Large intestine (tissue), 12 donors: ENCODE measurements around the gene DIAPH3. TPM values are rescaled to one million over a fixed set of nuclear protein-coding genes. Genes with fewer than 3 reads are reported as not detected.
"Not testable (repeated sequence)": the region's sequence is repeated elsewhere in the genome, so short reads cannot be mapped to it uniquely, and the experiment has no call there.

Experiments used
- DNase-seq, 2 donors: peaks; one replicate each; pipeline versions ENCODE4 v3.0.0 to v3.0.0-alpha.2; 2013
- H3K27ac ChIP-seq: one replicate; pipeline ENCODE4 v1.5.1; 2013; ENCODE audit warnings: low read length
- H3K27me3 ChIP-seq: 2 replicates; pipeline ENCODE4 v1.6.1; 2013; ENCODE audit warnings: low read length; ENCODE audit not compliant: control insufficient read depth, insufficient read depth
- H3K36me3 ChIP-seq: 2 replicates; pipeline ENCODE4 v1.6.1; 2013; ENCODE audit warnings: low read length; ENCODE audit not compliant: control insufficient read depth, insufficient read depth
- H3K4me1 ChIP-seq: one replicate; pipeline ENCODE4 v1.6.1; 2013; ENCODE audit warnings: low read length; ENCODE audit not compliant: control insufficient read depth, insufficient read depth
- H3K4me3 ChIP-seq: one replicate; pipeline ENCODE4 v1.5.1; 2013; ENCODE audit warnings: low read length
- H3K9me3 ChIP-seq: one replicate; pipeline ENCODE4 v1.6.1; 2013; ENCODE audit warnings: mild to moderate bottlenecking, low read depth, low read length, moderate library complexity; ENCODE audit not compliant: control insufficient read depth
- WGBS: methylation state at CpG from one replicate; pipeline ENCODE4 v1.1.5; 2013; ENCODE audit warnings: low lambda C conversion rate; ENCODE audit not compliant: insufficient coverage; 5-methylcytosine and 5-hydroxymethylcytosine counted together
- long read RNA-seq, 11 donors: transcript quantifications; one replicate each; lab custom pipeline, GENCODE V29; 2026
- polyA plus RNA-seq: library from polyadenylated mRNA; unstranded; fragments of 120-200 nt; gene quantifications from one replicate; pipeline ENCODE4 v1.2.1, GENCODE V29; 2013

DIAPH3 gene, protein sequence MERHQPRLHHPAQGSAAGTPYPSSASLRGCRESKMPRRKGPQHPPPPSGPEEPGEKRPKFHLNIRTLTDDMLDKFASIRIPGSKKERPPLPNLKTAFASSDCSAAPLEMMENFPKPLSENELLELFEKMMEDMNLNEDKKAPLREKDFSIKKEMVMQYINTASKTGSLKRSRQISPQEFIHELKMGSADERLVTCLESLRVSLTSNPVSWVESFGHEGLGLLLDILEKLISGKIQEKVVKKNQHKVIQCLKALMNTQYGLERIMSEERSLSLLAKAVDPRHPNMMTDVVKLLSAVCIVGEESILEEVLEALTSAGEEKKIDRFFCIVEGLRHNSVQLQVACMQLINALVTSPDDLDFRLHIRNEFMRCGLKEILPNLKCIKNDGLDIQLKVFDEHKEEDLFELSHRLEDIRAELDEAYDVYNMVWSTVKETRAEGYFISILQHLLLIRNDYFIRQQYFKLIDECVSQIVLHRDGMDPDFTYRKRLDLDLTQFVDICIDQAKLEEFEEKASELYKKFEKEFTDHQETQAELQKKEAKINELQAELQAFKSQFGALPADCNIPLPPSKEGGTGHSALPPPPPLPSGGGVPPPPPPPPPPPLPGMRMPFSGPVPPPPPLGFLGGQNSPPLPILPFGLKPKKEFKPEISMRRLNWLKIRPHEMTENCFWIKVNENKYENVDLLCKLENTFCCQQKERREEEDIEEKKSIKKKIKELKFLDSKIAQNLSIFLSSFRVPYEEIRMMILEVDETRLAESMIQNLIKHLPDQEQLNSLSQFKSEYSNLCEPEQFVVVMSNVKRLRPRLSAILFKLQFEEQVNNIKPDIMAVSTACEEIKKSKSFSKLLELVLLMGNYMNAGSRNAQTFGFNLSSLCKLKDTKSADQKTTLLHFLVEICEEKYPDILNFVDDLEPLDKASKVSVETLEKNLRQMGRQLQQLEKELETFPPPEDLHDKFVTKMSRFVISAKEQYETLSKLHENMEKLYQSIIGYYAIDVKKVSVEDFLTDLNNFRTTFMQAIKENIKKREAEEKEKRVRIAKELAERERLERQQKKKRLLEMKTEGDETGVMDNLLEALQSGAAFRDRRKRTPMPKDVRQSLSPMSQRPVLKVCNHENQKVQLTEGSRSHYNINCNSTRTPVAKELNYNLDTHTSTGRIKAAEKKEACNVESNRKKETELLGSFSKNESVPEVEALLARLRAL
- 5.3 TPM for polyA plus RNA-seq
- long read RNA-seq, donor 1: 0 reads
- long read RNA-seq, donor 2, full-length matches to known transcripts: 1 of 1 reads
- long read RNA-seq, donor 2, partial matches to known transcripts: 0 of 1 reads
- long read RNA-seq, donor 2, other reads (novel, unspliced or antisense): 0 of 1 reads
- long read RNA-seq, donor 3: 0 reads
- long read RNA-seq, donor 4: 0 reads
- long read RNA-seq, donor 5: 0 reads
- long read RNA-seq, donor 6: 0 reads
- long read RNA-seq, donor 7: 0 reads
- long read RNA-seq, donor 8: 0 reads
- long read RNA-seq, donor 9, partial matches to known transcripts: 0 of 1 reads
- long read RNA-seq, donor 9, other reads (novel, unspliced or antisense): 0 of 1 reads
- long read RNA-seq, donor 10: 0 reads
- long read RNA-seq, donor 11: 0 reads

DNA sequence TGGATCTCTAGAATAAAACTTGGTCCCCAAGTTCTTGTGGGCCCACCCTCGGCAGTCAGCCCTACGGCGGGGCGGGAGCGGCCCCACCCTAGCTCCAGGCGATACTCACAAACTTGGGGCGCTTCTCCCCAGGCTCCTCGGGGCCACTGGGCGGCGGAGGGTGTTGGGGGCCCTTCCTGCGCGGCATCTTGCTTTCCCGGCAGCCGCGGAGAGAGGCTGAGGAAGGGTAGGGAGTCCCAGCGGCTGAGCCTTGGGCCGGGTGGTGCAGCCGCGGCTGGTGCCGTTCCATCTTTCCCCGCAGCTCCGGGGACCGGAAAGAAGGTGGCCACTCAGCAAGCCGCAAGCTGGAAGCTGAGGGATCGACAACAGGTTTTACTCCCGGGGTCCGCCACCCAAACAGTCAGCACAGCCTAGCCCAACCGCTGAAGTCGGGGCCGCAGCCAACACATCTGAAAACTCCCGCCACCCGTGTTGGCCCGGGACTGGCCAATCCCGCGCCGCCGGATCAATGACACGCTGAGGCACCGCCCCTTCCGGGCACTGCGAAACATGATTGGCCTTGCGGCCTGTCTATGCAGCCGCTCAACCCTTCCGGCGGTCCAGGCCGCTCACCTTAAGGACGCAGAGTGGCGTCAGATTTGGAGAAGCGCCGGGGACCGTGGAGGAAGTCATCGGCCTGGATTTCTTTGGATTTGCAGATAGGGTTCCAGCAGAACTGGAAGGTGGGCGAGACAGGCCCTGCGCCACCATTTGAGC is at the start of gene DIAPH3:
DIAPH3 (minus strand) TSS at position 451 of the 756 bp plus-strand sequence; CDS start at position 289, 162 bp downstream.
- peak within 1 kb of the TSS; percentile 90 for H3K27ac ChIP-seq
- no CpG with 5 or more reads among the region's 54 CpGs for WGBS
- H3K27me3 ChIP-seq: no peaks in the 10 kb centered on the region
- H3K4me1 ChIP-seq: peaks cover 11% of the 10 kb centered on the region
- peak within 1 kb of the TSS; percentile 80 for H3K4me3 ChIP-seq
- no peaks in the 10 kb centered on the region for H3K9me3 ChIP-seq
- no peaks in the 10 kb centered on the region for H3K36me3 ChIP-seq
- DNase-seq: peak; percentile 95 to 96

DNA sequence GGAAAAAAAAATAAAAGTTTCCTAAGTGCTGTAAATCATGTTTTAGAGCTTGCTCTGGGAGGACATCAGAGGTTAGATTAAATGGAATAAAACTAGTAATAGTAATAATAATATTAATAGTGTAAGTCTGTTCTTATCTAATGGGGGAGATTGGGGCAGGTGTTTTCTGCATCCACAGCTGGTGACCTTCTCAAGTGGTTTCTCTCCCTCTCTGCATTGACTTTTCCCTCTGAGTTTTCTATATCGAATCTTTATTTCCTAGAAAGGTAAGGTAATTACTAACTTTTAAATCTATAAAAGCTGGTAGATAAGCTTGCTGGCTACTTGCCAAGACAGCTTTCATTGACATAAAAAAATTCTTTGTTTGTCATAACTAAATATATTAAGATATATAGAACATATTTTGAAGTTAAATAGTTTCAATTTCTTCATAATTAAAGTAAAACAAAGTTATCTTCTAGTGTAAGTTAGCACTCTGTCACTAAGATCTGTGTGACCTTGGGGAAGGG is 49.6 kb upstream of the DIAPH3 start:
- no peaks in the 10 kb centered on the region for H3K9me3 ChIP-seq
- no peak for DNase-seq
- no peak overlapping the region for H3K4me3 ChIP-seq
- WGBS: 40% methylated on average over 1 of the region's 1 CpG
- no peak overlapping the region for H3K27ac ChIP-seq
- H3K36me3 ChIP-seq: no peaks in the 10 kb centered on the region
- no peaks in the 10 kb centered on the region for H3K27me3 ChIP-seq
- H3K4me1 ChIP-seq: no peaks in the 10 kb centered on the region

DNA sequence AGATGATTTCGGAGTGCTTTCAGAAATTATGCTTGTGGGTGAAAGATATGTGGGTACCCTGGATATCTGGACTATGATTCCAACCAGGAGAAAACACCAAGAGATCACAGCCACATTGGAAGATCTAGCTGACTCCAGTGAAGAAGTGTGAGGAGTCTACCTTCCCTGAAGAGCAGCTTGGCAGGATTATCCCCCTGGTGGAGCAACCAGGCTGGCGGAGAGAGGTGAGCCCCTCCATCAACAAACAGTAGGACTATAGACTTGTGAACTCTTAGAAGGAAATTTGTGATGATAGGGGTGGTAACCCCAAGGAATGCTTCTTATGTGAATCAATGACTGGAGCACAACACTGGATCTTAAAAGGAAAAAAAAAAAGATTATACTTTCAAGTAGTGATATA is 47.8 kb upstream of the DIAPH3 start:
- Histone ChIP-seq H3K4me3 (no peak overlapping the region), H3K9me3 (no peaks in the 10 kb centered on the region), H3K27ac (no peak overlapping the region), H3K36me3 (no peaks in the 10 kb centered on the region), H3K27me3 (no peaks in the 10 kb centered on the region), H3K4me1 (no peaks in the 10 kb centered on the region)
- DNase-seq: no peak
- no CpG with 5 or more reads among the region's 2 CpGs for WGBS

DNA sequence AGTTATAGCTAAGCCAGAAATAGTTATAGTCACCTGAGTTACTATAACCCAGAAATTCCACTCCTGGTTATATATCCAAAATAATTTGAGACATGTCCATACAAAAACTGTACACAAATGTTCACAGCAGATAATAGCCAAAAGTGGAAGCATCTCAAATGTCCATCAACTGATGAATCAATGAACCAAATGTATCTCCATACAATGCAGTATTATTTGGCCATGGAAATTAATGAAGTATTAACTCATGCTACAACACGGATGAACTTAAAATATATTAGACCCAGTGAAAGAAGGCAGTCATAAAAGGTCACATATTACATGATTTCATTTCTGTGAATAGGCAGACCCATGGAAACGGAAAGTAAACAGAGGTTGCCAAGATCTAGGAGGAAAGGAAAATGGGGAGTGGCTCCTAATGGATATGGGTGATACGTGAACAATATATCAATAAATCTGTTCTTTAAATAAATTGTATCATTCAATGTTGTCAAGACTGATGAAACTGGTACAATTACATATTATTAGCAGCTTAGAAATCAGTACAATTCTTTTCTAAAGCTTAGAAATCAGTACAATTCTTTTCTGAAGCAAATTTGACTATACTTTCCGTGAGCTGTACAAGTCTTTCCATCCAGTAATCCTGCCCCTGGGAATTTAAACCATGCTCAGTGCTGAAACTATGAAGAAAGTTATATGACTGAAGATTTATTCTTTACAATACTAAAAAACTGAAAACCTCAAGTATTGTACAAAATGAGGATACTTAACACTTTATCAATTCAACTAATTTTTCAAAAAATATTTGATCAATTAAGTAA is 47.0 kb upstream of the DIAPH3 start:
- WGBS: 34% methylated on average over 4 of the region's 4 CpGs
- Histone ChIP-seq H3K27me3 (no peaks in the 10 kb centered on the region), H3K9me3 (no peaks in the 10 kb centered on the region), H3K4me1 (no peaks in the 10 kb centered on the region), H3K27ac (no peak overlapping the region), H3K4me3 (no peak overlapping the region), H3K36me3 (no peaks in the 10 kb centered on the region)
- DNase-seq: peak in 1 of 2 donors; percentile 58

DNA sequence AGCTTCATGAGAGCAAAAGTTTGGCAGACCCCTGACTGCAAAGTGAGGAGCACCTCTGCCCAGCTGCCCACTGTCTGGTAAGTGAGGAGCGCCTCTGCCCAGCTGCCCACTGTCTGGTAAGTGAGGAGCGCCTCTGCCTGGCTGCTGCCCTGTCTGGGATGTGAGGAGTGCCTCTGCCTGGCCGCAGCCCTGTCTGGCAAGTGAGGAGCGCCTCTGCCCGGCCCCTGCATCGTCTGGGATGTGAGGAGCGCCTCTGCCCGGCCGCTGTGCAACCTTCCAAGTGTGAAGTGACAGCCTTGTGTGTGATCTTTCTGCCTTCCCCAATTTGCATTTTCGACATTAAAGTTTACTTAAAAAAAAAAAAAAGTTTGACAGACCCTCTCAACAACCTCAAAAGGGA is 41.8 kb upstream of the DIAPH3 start:
- not testable (repeated sequence) for H3K4me1 ChIP-seq, H3K27me3 ChIP-seq, H3K9me3 ChIP-seq, H3K27ac ChIP-seq, H3K36me3 ChIP-seq, H3K4me3 ChIP-seq, DNase-seq
- no CpG with 5 or more reads among the region's 10 CpGs for WGBS

DNA sequence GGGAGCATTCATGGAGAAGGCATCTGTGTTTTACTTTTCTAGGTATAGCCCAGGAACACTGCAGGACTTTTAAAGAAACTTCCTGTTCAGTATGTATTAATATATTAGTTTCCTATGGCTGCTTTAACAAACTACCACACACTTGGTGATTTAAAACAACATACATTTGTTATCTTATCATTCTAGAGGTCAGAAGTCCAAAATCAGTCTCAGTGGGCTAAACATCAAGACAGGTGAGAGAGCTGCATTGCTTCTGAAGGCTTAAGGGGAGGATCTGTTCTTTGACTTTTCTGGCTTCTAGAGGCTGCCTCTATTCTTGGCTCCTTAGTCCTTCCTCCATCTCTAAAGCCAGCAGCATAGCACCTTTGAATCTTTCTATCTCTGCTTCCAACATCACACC is 37.6 kb upstream of the DIAPH3 start:
- Histone ChIP-seq H3K27me3 (no peaks in the 10 kb centered on the region), H3K27ac (no peak overlapping the region), H3K36me3 (no peaks in the 10 kb centered on the region), H3K9me3 (peaks cover 3% of the 10 kb centered on the region), H3K4me1 (no peaks in the 10 kb centered on the region), H3K4me3 (no peak overlapping the region)
- DNase-seq: peak; percentile 22 to 64

DNA sequence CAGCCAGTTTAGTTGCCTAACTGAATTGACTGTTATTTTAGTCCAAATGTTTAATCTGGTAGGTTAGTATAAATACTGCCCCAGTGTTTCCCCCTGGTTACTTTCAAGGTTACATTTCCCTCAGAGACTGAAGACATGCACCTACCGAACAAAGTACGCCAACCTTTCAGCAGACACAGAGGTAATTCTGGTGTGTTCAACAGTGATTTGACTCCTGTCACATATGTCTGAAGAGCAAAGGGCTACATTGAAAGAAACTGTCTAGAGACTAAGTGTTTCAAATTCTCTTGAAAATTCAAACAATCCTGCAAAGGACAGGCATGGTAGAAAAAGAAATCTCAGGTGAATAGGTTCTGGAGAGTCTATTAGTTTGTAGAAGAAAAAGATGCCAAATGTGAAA is 32.2 kb upstream of the DIAPH3 start:
- WGBS: no CpG with 5 or more reads among the region's 2 CpGs
- not testable (repeated sequence) for H3K4me3 ChIP-seq, H3K36me3 ChIP-seq, H3K27ac ChIP-seq, H3K9me3 ChIP-seq, H3K4me1 ChIP-seq, H3K27me3 ChIP-seq
- DNase-seq: peak; percentile 28 to 43

DNA sequence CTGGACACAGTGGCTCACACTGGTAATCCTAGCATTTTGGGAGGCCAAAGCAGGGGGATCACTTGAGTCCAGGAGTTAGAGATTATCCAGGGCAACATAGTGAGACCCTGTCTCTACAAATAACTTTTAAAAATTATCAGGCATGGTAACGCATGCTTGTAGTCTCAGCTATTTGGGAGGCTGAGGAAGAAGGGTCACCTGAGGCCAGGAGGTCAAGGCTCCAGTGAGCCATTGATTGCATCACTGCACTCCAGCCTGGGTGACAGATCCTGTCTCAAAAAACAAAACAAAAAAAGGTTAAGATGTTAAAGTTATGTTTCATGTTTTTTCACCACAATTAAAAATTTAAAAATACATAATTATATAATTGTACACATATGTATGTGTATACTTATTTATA is 19.2 kb upstream of the DIAPH3 start:
- Histone ChIP-seq H3K4me3 (no peak overlapping the region), H3K27ac (no peak overlapping the region), H3K27me3 (no peaks in the 10 kb centered on the region), H3K36me3 (no peaks in the 10 kb centered on the region), H3K9me3 (no peaks in the 10 kb centered on the region), H3K4me1 (no peaks in the 10 kb centered on the region)
- no CpG with 5 or more reads among the region's 1 CpG for WGBS
- no peak for DNase-seq

DNA sequence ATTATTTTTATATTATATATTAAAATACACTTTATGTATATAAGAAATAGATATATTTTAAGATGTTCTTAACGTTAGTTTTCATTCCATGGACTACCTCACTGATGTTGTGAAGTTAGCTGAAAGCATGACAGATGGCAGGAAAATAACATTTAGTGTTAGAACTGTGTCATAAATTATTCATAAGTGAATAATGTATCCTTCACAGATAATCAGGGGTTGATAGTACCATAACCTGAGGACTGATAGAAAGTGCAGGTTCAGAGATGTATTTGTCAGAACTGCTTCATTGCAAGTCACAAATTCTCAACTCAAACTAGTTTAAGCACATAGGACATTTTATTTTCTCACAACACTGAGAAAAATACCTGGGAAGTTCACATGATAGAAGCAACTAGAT is 14.6 kb upstream of the DIAPH3 start:
- DNase-seq: no peak
- H3K27me3 ChIP-seq: no peaks in the 10 kb centered on the region
- H3K36me3 ChIP-seq: no peaks in the 10 kb centered on the region
- no peak overlapping the region for H3K4me3 ChIP-seq
- H3K27ac ChIP-seq: no peak overlapping the region
- H3K9me3 ChIP-seq: no peaks in the 10 kb centered on the region
- no CpG with 5 or more reads among the region's 1 CpG for WGBS
- H3K4me1 ChIP-seq: no peaks in the 10 kb centered on the region
